ENCODE data around the gene COMMD4.
"Not testable (repeated sequence)": the region's sequence is repeated elsewhere in the genome, so short reads cannot be mapped to it uniquely, and the experiment has no call there.

- not testable (repeated sequence) for TF ChIP-seq CTCF, POLR2A, POLR2AphosphoS5 (IDR thresholded peaks at IDR 0.05)
Observed at GRCh38 chr15:75300026-75300425, 35.8 kb upstream of the COMMD4 start.
